Cardiac fibroblast (primary cell): Measurements from ENCODE around the gene USP26.
"Not testable (repeated sequence)": the region's sequence is repeated elsewhere in the genome, so short reads cannot be mapped to it uniquely, and the experiment has no call there.

Experiments used
- DNase-seq, 2 donors: peaks; one replicate each; pipeline versions ENCODE4 v3.0.0 to v3.0.0-alpha.2; 2010; ENCODE audit warnings: low read depth in 2 of 2
- H3K4me3 ChIP-seq, 2 donors: replicated peaks in 1 of 2; 1 replicate in 1 of 2; 2 replicates in 1 of 2; pipeline ENCODE4 v1.5.1; 2011; ENCODE audit warnings: low read depth in 2 of 2, low read length in 2 of 2, mild to moderate bottlenecking in 2 of 2, moderate library complexity in 1 of 2
- CTCF ChIP-seq: IDR thresholded peaks from one replicate; pipeline ENCODE4 v1.5.1; 2011; ENCODE audit warnings: low read depth, mild to moderate bottlenecking, low read length, inconsistent platforms

The USP26 gene

GRCh38 chrX:133054761-133055405 is 42.0 kb downstream of the USP26 start:
- no peak for DNase-seq
- no peak for TF ChIP-seq CTCF
- no peak overlapping the region for H3K4me3 ChIP-seq

- no peak for TF ChIP-seq CTCF
- DNase-seq = no peak
- no peak overlapping the region for H3K4me3 ChIP-seq
Measured at GRCh38 chrX:133053861-133054598, 42.9 kb downstream of the USP26 start.

GRCh38 chrX:133048751-133049150 is 48.2 kb downstream of the USP26 start:
- no peak overlapping the region for H3K4me3 ChIP-seq
- DNase-seq = no peak
- TF ChIP-seq CTCF = no peak

- no peak overlapping the region for H3K4me3 ChIP-seq
- TF ChIP-seq CTCF = no peak
- DNase-seq = no peak
Measured at GRCh38 chrX:133046601-133047000, 50.3 kb downstream of the USP26 start.

- no peak for TF ChIP-seq CTCF
- no peak for DNase-seq
Measured at GRCh38 chrX:133045986-133046385, 50.9 kb downstream of the USP26 start.

GRCh38 chrX:133044145-133044786 is 52.6 kb downstream of the USP26 start:
- not testable (repeated sequence) for H3K4me3 ChIP-seq, DNase-seq

More at GRCh38 chrX:133045986-133046385, 50.9 kb downstream of the USP26 start:
- H3K4me3 ChIP-seq = no peak overlapping the region

- no peak for DNase-seq
- TF ChIP-seq CTCF = no peak
- H3K4me3 ChIP-seq = no peak overlapping the region
Measured at GRCh38 chrX:133042260-133042659, 54.6 kb downstream of the USP26 start.
